H9 (cell line): ENCODE data around the gene RBM14. TPM values are rescaled to one million over a fixed set of nuclear protein-coding genes. Genes with fewer than 3 reads are reported as not detected.
A peak's percentile ranks its signal among the peaks of the same experiment; 100 is the strongest.

ENCODE experiments used
- DNase-seq: peaks from one replicate; pipeline ENCODE4 v3.0.0-alpha.2; 2017
- H2AFZ ChIP-seq: one replicate; pipeline ENCODE4 v1.6.1; 2013; ENCODE audit warnings: mild to moderate bottlenecking, low read length, control low read depth, moderate library complexity
- H2AK5ac ChIP-seq: 2 replicates; pipeline ENCODE4 v1.6.1; 2013; ENCODE audit warnings: low read length, control low read depth, mixed read lengths; ENCODE audit not compliant: insufficient read length
- H2BK120ac ChIP-seq: one replicate; pipeline ENCODE4 v1.6.1; 2013; ENCODE audit warnings: low read depth, mild to moderate bottlenecking, low read length, control low read depth, inconsistent platforms; ENCODE audit not compliant: poor library complexity, severe bottlenecking
- H2BK12ac ChIP-seq: 2 replicates; pipeline ENCODE4 v1.6.1; 2013; ENCODE audit warnings: low read length, control low read depth, mixed read lengths, low read depth; ENCODE audit not compliant: insufficient read length
- H2BK15ac ChIP-seq: 2 replicates; pipeline ENCODE4 v1.6.1; 2013; ENCODE audit warnings: low read depth, low read length, control low read depth
- H2BK20ac ChIP-seq: one replicate; pipeline ENCODE4 v1.6.1; 2013; ENCODE audit warnings: low read depth, mild to moderate bottlenecking, low read length, control low read depth, inconsistent platforms; ENCODE audit not compliant: poor library complexity, severe bottlenecking
- H2BK5ac ChIP-seq: 2 replicates; pipeline ENCODE4 v1.6.1; 2013; ENCODE audit warnings: low read length, control low read depth, mixed read lengths; ENCODE audit not compliant: insufficient read length
- H3K14ac ChIP-seq: 2 replicates; pipeline ENCODE4 v1.6.1; 2013; ENCODE audit warnings: low read length, control low read depth; ENCODE audit not compliant: insufficient read depth
- H3K18ac ChIP-seq: 2 replicates; pipeline ENCODE4 v1.6.1; 2013; ENCODE audit warnings: low read depth, mild to moderate bottlenecking, mixed read lengths, low read length, control low read depth; ENCODE audit not compliant: insufficient read length
- H3K23ac ChIP-seq: 2 replicates; pipeline ENCODE4 v1.6.1; 2013; ENCODE audit warnings: low read length, control low read depth, mixed read lengths, low read depth; ENCODE audit not compliant: insufficient read length
- H3K23me2 ChIP-seq: 2 replicates; pipeline ENCODE4 v1.6.1; 2013; ENCODE audit warnings: low read depth, mild to moderate bottlenecking, mixed read lengths, low read length, control low read depth; ENCODE audit not compliant: insufficient read length, poor library complexity, severe bottlenecking
- H3K27ac ChIP-seq: 2 replicates; pipeline ENCODE4 v1.5.1; 2013; ENCODE audit warnings: low read length, control low read depth, mixed read lengths, low read depth; ENCODE audit not compliant: insufficient read length
- H3K27me3 ChIP-seq: 2 replicates; pipeline ENCODE4 v1.6.1; 2013; ENCODE audit warnings: low read length, control low read depth, inconsistent platforms; ENCODE audit not compliant: insufficient read depth
- H3K4ac ChIP-seq: 2 replicates; pipeline ENCODE4 v1.6.1; 2013; ENCODE audit warnings: low read depth, mild to moderate bottlenecking, control low read depth, inconsistent platforms, low read length, moderate library complexity
- H3K4me1 ChIP-seq: 2 replicates; pipeline ENCODE4 v1.6.1; 2013; ENCODE audit warnings: low read length, control low read depth, inconsistent platforms; ENCODE audit not compliant: insufficient read depth
- H3K4me2 ChIP-seq: 2 replicates; pipeline ENCODE4 v1.6.1; 2013; ENCODE audit warnings: low read length, control low read depth, mixed read lengths; ENCODE audit not compliant: insufficient read length, insufficient read depth
- H3K56ac ChIP-seq: 2 replicates; pipeline ENCODE4 v1.6.1; 2013; ENCODE audit warnings: low read depth, mild to moderate bottlenecking, mixed read lengths, low read length, control low read depth; ENCODE audit not compliant: insufficient read length
- H3K79me1 ChIP-seq: 2 replicates; pipeline ENCODE4 v1.6.1; 2013; ENCODE audit warnings: low read depth, mild to moderate bottlenecking, moderate library complexity, low read length, control low read depth, inconsistent platforms; ENCODE audit not compliant: insufficient read depth, poor library complexity, severe bottlenecking
- H3K79me2 ChIP-seq: 2 replicates; pipeline ENCODE4 v1.6.1; 2013; ENCODE audit warnings: low read length, control low read depth, inconsistent platforms; ENCODE audit not compliant: insufficient read depth
- H3K9ac ChIP-seq: 2 replicates; pipeline ENCODE4 v1.6.1; 2013; ENCODE audit warnings: low read length, control low read depth, mixed read lengths; ENCODE audit not compliant: insufficient read length; ENCODE audit errors: extremely low read depth
- H3K9me3 ChIP-seq: one replicate; pipeline ENCODE4 v1.6.1; 2013; ENCODE audit warnings: low read depth, low read length, inconsistent platforms; ENCODE audit not compliant: control insufficient read depth
- H3T11ph ChIP-seq: one replicate; pipeline ENCODE4 v1.6.1; 2013; ENCODE audit warnings: mild to moderate bottlenecking, low read length, control low read depth, inconsistent platforms
- H4K20me1 ChIP-seq: one replicate; pipeline ENCODE4 v1.6.1; 2013; ENCODE audit not compliant: control insufficient read depth, insufficient read length, insufficient read depth
- H4K5ac ChIP-seq: 2 replicates; pipeline ENCODE4 v1.6.1; 2013; ENCODE audit warnings: low read depth, mild to moderate bottlenecking, mixed read lengths, low read length, control low read depth; ENCODE audit not compliant: insufficient read length
- H4K8ac ChIP-seq: replicated peaks from 2 replicates; pipeline ENCODE4 v1.6.1; 2013; ENCODE audit warnings: low read length, control low read depth, mixed read lengths, low read depth; ENCODE audit not compliant: insufficient read length
- H4K91ac ChIP-seq: 2 replicates; pipeline ENCODE4 v1.6.1; 2013; ENCODE audit warnings: low read depth, mild to moderate bottlenecking, moderate library complexity, mixed read lengths, low read length, control low read depth; ENCODE audit not compliant: insufficient read length
- H3K27ac Mint-ChIP-seq, 3 experiments: 2 replicates in 2 of 3; 3 replicates in 1 of 3; pipeline ENCODE4 v1.8.0; 2020 to 2021; ENCODE audit warnings: mixed read lengths in 3 of 3, mild to moderate bottlenecking in 1 of 3, moderate library complexity in 1 of 3
- H3K27me3 Mint-ChIP-seq: 2 replicates; pipeline ENCODE4 v1.8.0; 2021; ENCODE audit warnings: low read depth, mild to moderate bottlenecking, moderate library complexity, mixed read lengths
- H3K36me3 Mint-ChIP-seq, 3 experiments: 2 replicates in 2 of 3; 3 replicates in 1 of 3; pipeline ENCODE4 v1.8.0; 2020 to 2021; ENCODE audit warnings: low read depth in 3 of 3, mixed read lengths in 3 of 3; ENCODE audit not compliant: insufficient read depth in 1 of 3
- H3K4me1 Mint-ChIP-seq, 2 experiments: 2 replicates each; pipeline ENCODE4 v1.8.0; 2020; ENCODE audit warnings: mixed read lengths in 2 of 2
- H3K4me3 Mint-ChIP-seq, 2 experiments: 2 replicates in 1 of 2; 3 replicates in 1 of 2; pipeline ENCODE4 v1.8.0; 2020 to 2021; ENCODE audit warnings: mild to moderate bottlenecking in 2 of 2, mixed read lengths in 2 of 2, moderate library complexity in 1 of 2
- H3K9me3 Mint-ChIP-seq, 2 experiments: 2 replicates in 1 of 2; 3 replicates in 1 of 2; pipeline ENCODE4 v1.8.0; 2020; ENCODE audit warnings: mild to moderate bottlenecking in 2 of 2, mixed read lengths in 2 of 2, moderate library complexity in 1 of 2
- CTCF ChIP-seq: fragments of 200-600 bp; sonication (generic); conservative IDR thresholded peaks from 3 replicates; pipeline ENCODE4 v1.8.0; 2021; ENCODE audit warnings: antibody characterized with exemption, mild to moderate bottlenecking
- WGBS: extraction: QIAGEN DNeasy Blood & Tissue Kit; methylation state at CpG from one replicate; pipeline ENCODE4 v1.1.7; 2013; ENCODE audit warnings: missing lambda C conversion rate, low lambda C conversion rate, mixed read lengths; ENCODE audit not compliant: insufficient read length; ENCODE audit errors: extremely low coverage; 5-methylcytosine and 5-hydroxymethylcytosine counted together
- total RNA-seq: library from RNA; stranded (reverse); gene quantifications from 2 replicates; pipeline ENCODE4 v1.2.1, GENCODE V29; 2021

Gene RBM14
- total RNA-seq, 1 experiment from 2014 or later: 171 TPM

- no peak for DNase-seq
- Histone ChIP-seq H2BK15ac (no peak overlapping the region), H3K79me1 (peaks cover 3% of the 10 kb centered on the region), H2BK120ac (no peak overlapping the region), H2BK12ac (no peak overlapping the region), H2BK20ac (no peak overlapping the region), H3K79me2 (no peaks in the 10 kb centered on the region; the same call in 1 of the 2 replicates), H3K4me2 (no peak overlapping the region), H3T11ph (no peak overlapping the region), H3K23me2 (peaks cover 14% of the 10 kb centered on the region), H4K91ac (no peak overlapping the region), H2AFZ (no peak overlapping the region), H3K27me3 (no peaks in the 10 kb centered on the region), H3K23ac (no peak overlapping the region), H4K8ac (no peak overlapping the region), H3K18ac (no peak overlapping the region), H3K27ac (no peak overlapping the region), H3K56ac (no peak overlapping the region), H2AK5ac (no peak overlapping the region), H3K14ac (no peak overlapping the region), H3K9ac (no peak overlapping the region), H3K4me1 (no peaks in the 10 kb centered on the region; the same call in 1 of the 2 replicates), H2BK5ac (no peak overlapping the region), H3K4ac (no peak overlapping the region), H4K20me1 (no peaks in the 10 kb centered on the region), H4K5ac (no peak overlapping the region), H3K9me3 (no peaks in the 10 kb centered on the region)
- peak overlapping the region in 1 of 2 experiments; percentile 22; a peak in 3 of 5 replicates for H3K4me3 Mint-ChIP-seq
- H3K27ac Mint-ChIP-seq: no peak overlapping the region
- no peaks in the 10 kb centered on the region for H3K9me3 Mint-ChIP-seq
- TF ChIP-seq CTCF: no peak
- H3K4me1 Mint-ChIP-seq: peaks cover 28 to 39% of the 10 kb centered on the region in 2 experiments
- H3K27me3 Mint-ChIP-seq: no peaks in the 10 kb centered on the region
- no CpG with 5 or more reads among the region's 2 CpGs for WGBS
- peaks cover 0 to 24% (median 20%) of the 10 kb centered on the region in 3 experiments; a peak in 5 of 7 replicates for H3K36me3 Mint-ChIP-seq
Observed at GRCh38 chr11:66674964-66675602, 58.7 kb downstream of the RBM14 start.
